Umbilical cord (tissue), 2 donors: ENCODE data around the gene ARNT2. TPM values are rescaled to one million over a fixed set of nuclear protein-coding genes. Genes with fewer than 3 reads are reported as not detected.
"Not testable (repeated sequence)": the region's sequence is repeated elsewhere in the genome, so short reads cannot be mapped to it uniquely, and the experiment has no call there.

Experiments
- DNase-seq: peaks from one replicate; pipeline ENCODE4 v3.0.0-alpha.2; 2015; ENCODE audit warnings: low spot score
- total RNA-seq: library from RNA; depleted of rRNA; stranded (reverse); fragments of >200 nt; gene quantifications from one replicate; pipeline ENCODE4 v1.2.3, GENCODE V29; 2014; ENCODE audit warnings: low replicate concordance; ENCODE audit not compliant: insufficient read depth

Gene ARNT2
- total RNA-seq, 1 donor from 2014 or later: 5.3 TPM

DNA sequence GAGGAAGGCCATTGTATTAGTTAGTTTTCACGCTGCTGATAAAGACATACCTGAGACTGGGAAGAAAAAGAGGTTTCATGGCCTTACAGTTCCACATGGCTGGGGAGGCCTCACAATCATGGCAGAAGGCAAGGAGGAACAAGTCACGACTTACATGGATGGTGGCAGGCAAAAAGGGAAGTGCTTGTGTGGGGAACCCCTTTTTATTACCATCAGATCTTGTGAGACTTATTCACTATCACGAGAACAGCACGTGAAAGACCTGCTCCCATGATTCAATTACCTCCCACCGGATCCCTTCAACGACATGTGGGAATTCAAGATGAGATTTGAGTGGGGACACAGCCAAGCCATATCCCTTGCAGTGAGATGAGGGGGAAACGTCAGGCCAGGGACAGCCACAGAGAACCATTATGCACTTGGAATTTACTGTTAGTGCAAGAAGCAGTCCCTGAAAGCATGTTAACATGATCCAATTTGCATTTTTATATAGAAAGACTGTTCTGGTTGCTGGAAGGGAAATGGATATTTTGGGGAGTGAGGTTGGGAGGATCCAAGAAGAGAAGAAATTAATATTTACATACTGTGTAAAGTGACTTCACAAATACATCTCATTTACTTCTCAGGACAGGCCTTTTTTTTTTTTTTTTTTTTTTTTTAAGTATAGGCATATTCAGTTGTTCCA lies 87.1 kb downstream of the ARNT2 start:
- no peak for DNase-seq

DNA sequence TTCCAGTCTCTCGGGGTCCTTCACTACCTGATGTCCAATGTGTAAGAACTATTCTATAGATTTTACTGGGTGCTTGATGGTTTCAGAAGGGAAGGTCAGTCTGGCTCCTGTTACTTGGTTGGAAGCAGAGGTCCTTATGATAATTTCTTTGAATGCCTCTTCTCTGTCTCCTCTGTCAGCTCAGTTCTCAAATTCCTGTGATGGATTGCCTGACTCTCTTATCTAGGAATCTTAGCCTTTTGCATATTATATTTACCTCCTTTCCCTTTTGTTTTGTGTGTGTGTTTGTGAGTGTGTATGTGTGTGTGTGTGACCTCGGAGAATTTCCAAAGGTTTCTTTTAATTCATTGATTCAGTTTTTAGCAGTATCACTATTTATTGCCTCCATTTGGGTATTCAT lies 88.2 kb downstream of the ARNT2 start:
- DNase-seq: no peak

DNA sequence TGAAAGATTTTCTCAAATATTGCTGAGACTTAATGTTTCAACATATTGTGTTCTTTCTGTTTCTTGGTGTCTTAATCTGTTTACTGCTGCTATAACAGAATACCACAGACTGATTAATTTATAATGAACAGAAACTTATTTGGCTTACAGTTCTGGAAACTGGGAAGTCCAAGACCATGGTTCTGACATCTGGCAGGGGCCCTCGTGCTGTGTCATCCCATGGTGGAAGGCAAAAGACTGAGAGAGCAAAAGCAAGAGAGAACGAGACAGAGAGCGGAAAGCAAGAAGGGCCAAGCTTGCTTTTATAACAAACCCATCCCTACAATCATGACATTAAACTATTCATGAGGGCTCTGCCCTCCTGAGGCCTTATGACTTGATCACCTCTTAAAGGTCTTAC lies 88.7 kb downstream of the ARNT2 start:
- DNase-seq: no peak

DNA sequence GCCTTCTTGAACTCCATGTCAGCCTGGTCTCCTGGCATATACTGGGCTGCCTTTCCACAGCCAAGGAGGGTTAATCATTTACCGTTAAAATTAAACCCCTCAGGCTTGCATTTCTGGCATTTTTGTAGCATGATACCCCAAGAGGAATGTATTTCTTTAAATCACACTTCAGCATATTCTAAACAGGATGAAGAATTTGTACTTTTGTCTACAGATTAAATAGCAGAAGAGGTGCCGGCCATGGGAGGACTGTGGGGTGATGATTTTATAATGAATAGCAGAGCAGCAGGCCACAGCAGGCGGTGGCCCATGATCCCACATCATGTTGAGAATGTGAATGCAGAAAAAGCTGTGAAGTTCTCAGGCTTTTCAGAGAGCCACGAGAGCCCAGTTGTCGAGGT lies 90.2 kb downstream of the ARNT2 start:
- DNase-seq: peak; percentile 30

DNA sequence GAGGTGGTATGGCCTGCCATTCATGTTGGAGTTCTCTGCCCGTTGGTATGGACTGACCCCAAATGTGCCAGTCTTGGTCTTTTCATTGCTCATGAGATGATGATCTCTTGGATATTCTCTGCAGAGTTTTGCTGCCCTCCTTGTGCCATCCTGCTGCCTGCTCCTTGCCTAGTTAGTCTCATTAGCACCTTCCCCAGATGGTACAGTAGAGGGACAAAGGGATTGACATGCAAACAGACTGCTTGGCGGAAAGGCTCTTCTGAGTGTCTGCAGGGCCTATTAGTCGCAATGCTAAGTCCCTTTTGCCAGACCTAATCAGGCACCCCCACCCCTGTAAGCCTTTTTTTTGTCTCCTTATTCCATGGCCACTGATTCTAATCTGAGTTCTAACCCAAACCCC lies 90.6 kb downstream of the ARNT2 start:
- DNase-seq: no peak

DNA sequence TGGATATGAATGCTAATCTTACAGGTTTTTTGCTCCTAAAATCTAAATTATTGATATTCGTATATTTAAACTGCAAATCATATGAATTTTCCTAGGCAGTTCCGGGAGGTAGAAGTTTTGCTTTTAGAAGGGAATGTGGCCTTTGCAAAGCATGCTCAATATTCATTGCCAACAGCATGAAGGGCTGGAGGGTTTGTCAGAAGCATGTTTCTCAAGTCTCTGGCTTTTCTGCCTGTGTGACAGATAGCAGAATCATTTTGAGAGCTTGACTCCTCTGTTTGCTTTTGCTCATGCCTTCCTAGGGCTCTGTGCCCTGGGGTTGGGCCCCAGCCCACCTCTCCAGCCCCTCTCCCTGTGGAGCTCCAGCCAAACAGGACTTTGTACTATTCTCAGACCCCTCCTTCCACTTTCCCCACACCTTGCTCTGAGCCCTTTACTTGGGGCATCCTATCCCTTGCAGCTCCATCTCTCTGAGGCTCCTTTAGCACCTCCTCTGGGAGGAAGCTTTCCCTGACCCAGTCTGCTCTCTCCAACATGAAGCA lies 91.3 kb downstream of the ARNT2 start:
- peak; percentile 35 for DNase-seq

DNA sequence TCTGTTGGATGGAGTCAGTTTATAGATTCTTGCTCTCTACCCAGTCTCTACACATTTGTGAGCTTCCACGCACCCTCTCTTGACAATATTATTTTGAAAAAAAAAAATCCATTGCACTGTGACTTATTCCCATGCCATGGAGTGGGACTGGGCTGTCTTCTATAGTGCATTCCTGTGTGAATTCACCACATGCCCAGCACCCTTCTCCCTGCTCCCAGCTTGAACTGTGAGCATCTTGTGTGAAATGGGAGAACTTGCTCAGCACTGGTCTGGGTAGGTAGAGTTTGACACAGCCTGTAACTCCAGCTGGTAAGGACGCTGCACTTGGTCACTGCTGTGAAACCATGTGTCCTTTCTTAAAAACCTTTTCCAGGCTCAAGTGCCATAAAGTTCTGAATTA lies 91.9 kb downstream of the ARNT2 start:
- DNase-seq: no peak

DNA sequence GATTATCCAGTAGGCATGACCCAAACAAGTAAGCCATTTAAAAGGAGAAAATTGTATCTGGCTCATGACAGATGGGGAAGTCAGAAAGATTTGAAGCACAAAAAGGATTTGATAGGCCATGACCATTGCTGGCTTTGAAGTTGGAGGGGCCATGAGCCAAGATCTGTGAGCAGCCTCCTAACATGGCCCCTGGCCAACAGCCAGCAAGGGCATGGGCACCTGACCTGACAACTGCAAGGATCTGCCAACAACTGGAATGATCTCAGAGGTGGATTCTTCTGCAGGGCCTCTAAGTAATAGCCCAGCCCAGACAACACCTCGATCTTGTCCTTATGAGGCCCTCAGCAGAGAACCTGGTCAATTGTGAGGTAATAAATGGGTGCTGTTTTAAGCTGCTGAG lies 93.0 kb downstream of the ARNT2 start:
- no peak for DNase-seq

DNA sequence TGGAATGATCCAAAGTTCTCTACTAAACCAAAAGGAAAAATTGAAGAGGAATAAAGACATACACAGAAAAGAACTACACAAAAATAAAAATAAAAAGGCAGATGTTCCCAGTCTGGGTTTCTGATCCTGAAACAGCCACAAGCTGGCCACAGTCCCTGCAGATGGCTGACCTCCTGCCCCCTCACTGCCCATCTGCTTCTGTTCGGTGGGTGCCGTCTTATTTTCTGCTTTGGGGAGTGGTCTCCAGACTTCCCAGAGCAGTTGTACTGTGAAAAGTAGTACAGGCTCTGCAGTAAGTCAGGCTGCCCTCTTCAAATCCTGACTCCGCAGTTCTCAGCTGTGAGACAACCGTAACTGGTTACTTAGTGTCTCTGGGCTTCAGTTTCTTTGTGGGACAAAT lies 94.5 kb downstream of the ARNT2 start:
- DNase-seq: no peak

DNA sequence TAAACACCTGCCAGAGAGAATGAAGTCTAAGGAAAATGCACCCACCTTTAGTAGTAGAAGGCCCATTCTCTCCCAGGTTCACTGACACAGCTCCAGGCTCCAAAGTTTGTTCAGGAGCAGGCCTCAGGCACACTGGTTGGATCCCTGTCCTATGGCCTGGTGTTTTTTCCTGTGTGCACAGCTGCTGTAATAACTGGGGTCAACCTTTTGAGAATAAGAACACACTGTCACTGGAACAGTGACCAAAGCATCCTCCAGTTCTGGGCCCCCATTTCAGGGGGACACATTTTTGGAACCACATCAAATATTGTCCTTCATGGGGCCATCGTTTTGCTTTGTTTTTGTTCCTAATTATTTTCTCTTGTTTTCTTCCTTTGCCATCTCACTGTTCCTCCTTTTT lies 95.8 kb downstream of the ARNT2 start:
- no peak for DNase-seq

DNA sequence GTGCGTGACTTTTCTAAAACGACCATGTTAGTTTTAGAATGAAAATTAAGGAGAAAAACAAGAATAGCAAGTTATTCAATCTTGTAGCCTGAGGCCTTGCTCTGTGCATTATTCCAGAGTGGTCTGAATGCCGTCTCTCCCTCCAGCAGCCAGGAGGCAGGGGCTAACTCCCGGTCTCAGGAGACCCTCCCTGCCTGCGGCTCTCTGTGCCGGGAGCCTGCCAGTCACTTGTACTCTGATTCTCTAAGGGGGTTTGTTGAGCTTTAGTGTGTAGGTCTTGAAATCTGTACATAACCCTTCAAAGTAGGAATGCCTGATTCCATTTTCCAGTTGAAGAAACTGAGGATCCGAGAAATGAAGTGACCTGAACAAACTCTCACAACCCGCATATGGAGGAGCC lies 97.3 kb downstream of the ARNT2 start:
- no peak for DNase-seq

DNA sequence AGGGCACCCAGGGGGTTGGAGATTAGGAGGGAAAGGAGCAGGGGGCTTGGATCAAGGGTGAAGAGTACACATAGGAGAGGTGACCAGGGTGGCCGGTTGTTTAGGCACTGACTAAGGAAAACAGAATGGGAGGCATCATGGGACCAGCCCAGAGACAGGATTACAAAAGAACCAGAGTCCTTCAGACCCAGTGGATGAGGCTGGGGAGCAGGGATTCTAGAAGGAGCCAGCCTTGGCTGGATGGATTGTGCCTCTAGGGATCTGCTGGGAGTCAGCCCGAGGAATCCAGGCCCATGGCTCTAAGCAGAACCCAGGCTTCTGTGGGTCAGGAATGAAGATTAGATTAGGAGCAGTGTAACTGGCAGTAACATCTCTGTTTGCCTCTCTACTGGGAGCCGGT lies 98.6 kb downstream of the ARNT2 start:
- no peak for DNase-seq

DNA sequence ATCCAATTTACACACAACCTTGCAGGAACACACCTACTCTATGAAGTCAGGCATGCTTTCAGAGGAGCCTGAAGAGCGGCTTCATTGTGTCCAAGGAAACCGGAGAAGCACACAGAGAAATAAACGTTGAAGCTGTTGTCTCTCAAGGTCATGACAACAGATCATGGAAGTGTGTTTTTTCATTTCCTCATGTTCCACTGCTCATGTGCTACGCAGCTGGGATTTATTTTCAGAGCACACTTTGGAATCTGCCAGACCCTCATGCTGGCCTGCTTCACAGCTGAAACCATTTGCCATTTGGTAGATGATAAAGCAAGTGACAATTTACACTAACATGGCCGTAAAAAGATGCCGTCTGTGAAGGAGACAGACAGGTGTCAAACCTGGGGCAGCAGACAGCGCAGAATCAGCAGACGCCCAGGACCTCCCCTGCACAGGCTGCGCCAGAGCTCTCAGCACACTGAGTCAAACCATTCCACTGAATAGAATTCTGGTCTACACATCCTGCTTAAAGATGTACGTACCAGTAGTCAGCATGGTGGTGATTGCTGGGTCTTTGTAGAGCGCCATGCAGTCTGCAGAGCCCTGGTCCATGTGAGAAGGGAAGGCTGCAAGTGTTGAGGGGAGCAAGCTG lies 99.3 kb downstream of the ARNT2 start:
- no peak for DNase-seq

DNA sequence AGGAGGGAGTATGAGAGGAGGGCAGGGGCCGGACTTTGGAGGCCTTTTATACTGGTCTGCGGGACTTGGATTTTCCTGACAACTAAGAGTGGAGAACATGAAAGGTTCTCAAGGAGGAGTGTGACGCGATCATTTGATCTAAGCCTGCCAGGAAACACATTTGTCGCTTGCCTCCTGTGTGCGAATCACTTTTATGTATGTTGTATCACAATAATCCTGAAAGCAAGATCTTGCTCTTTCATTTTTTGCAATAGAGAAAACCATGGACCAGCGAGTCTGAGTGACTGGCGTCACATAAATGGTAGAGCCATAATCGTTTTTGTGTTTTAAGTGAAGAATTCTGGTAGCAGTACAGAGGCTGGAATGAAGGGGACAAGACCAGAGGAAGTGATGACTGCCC lies 100.7 kb downstream of the ARNT2 start:
- no peak for DNase-seq

DNA sequence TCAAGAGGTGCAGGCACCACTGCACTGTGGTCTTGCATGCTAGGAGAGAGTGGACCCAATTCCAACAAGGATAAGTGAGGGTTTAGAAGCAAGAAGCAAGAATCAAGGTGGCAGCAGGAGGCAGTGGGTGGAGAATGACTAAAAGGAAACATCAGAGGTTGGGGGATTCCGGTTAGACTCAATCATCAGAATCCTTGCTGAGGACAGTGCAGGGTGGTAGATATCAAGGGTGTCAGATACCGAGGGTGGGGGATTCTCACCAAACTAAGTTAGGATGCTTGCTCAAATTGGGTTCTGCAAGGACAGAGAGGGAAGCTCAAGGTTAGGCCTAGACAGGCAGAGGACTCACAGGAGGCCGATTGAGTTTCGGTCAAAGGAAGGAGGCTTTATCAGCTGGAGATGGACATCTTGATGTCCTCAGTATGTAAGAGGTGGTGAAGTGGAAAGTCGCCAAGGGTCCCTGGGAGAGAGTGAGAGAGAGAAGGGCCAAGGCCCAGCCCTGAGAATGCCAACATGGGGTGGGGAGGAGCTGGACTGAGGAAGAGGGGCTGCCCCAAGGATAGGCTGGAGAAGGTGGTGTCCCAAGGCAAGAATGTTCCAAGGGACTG lies 102.2 kb downstream of the ARNT2 start:
- no peak for DNase-seq

DNA sequence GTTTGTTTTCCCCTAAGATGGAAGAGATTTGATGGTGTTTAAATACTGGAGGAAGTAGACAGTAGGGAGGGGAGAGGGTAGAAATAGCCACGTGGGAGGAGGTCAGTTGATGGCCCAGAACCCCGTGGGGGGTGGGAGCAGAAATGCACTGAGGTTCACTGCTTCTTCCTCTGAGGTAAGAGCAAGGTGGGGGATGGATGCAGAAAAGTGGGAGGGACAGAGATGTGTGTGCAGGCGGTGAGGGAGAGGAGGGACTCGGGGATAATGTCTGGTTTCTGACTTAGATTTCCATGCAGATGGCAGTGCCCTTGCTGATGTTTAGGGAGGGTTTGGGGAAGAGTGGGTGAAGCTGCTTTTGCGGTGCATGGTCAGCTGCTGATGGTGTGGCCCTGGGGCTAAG lies 102.9 kb downstream of the ARNT2 start:
- no peak for DNase-seq

DNA sequence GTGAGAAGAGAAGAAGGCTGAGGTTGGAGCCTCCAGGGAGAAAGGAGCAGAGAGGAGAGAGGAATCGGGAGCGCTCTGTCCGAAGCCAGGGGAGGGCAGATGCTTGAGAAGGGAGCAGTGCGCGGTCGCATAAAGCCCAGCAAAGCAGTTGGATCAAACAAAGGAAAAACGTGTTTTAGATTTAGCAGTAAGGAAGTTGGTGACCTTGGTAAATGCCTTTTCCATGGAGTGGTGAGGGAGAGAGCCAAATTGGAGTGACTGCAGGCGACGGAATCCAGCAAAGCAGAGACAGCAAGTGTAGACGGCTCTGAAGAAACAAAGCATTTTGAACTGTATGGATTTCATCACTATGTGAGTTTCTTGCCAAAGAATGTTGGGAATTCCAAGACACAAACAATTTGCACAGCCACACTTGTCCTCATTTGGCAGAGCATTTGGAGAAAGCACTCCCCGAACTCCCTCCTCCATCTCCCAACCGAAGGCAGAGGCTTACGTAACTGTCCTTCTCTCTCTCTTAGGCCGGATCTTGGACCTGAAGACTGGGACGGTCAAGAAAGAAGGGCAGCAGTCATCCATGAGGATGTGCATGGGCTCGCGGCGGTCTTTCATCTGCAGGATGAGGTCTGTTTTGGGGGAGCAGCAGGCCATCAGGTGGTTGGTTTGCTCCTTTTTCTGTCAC lies 103.6 kb downstream of the ARNT2 start:
- DNase-seq: no peak

DNA sequence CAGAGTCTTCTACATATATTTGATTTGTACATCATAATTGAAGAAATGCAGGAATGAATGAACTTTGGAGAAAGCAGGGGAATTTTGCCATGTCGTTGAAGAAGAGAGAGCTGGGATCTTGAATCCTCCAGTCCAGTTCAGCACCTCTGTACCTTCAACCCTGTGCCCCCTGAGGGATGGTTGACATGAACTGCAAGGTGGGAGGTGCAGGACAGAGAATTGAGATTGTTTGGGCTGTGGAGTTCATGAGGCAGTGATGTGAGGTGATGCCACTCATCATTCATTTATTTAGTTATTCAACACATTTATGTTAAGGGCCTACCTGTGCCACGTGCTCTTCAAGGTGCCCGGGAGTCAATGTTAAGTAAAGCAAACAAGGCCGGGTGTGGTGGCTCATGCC lies 104.6 kb downstream of the ARNT2 start:
- no peak for DNase-seq

DNA sequence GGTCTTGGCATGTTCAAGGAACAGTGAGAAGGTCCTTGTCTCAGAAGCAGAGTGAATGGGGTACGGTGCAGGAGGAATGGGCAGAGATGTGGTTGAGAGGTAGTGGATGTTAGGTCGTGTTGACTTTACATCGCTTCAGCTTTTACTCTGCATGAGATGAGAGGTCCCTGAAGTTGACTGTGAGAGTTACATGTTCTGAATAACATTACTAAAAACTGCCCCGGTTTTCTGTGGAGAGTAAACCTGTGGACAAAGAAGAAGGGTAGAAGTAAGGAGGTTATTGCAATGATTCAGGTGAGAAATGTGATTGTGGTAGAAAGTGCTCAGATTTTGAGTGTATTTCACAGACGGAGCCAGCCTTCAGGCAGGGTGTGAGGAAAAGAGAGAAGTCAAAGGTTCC lies 105.6 kb downstream of the ARNT2 start:
- no peak for DNase-seq

DNA sequence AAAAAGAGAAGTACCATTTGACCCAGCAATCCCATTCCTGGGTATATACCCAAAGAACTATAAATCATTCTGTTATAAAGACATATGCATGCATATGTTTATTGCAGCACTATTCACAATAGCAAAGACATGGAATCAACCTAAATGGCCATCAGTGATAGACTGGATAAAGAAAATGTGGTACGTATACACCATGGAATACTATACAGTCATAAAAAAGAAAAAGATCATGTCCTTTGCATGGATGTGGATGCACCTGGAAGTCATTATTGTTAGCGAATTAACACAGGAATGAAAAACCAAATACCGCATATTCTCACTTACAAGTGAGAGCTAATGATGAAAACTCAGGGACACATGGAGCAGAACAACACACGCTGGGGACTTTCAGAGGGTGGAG lies 106.8 kb downstream of the ARNT2 start:
- not testable (repeated sequence) for DNase-seq

DNA sequence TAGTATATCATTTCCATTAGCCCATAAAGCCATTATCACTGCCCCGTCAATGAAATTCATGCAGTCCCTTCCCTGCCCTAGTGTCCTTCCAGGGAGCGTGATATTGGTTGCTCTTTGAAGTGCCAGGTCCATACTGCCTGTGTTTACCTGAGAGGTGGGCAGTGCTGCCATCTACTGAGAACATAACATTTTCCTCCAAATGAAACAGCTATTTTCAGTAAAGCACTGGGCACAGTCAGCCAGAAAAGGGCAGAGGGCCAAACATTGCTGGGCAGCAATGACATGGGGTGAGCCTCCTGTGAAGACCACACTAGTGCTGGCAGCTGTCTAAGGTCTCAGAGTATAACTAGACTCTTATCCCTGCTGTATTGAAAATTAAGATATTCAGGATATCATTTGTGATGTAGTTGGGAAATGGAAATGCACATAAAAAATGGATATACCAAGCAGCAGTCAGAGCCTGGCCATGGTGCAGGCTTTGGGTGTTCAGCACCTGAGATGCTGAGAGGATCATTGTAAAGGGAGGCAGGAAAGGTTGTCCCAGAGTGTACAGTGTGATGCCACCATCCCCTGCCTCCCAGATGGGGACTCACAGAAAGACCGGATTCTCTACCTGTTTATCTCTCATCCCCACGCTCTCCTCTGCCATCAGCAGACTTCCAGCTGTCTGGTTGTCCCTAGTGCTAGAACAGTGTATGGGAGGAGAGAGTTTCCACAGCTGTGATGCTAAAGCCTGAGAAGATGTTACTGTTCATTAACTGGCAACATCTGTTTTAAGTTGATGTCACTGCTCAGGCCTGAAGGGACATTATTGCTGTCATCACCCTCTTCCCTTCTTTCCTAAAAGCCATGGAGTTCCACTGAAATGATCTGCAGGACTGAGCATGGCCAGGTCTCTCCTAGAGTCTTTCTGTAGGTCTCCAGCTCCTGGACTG lies 108.8 kb downstream of the ARNT2 start:
- no peak for DNase-seq
